GM12878 (cell line): Measurements from ENCODE around the gene CXCL6. TPM values are rescaled to one million over a fixed set of nuclear protein-coding genes. Genes with fewer than 3 reads are reported as not detected.

Experiments used
- ATAC-seq: fragments of 200-7000 bp; cut with Tn5 transposase; 3 replicates; pipeline ENCODE4 v1.9.1; 2020; ENCODE audit warnings: mild to moderate bottlenecking, moderate library complexity
- BruUV-seq: library from RNA; stranded (reverse); fragments of 400-500 nt; replicated peaks from 2 replicates; lab custom pipeline; 2021; lab: Mats Ljungman, UMichigan
- CTCF ChIA-PET: fragments of 300-600 bp; sonication (Branson Sonifier 250); formaldehyde crosslinking; extraction: SDS; loops from one replicate; lab custom pipeline; 2021; ENCODE audit warnings: inconsistent platforms; lab: Yijun Ruan, JAX
- POLR2A ChIA-PET: fragments of 350-600 bp; formaldehyde crosslinking; extraction: SDS; loops from one replicate; lab custom pipeline; 2021; ENCODE audit warnings: inconsistent platforms; lab: Charles Lee
- RAD21 ChIA-PET: fragments of 300-600 bp; sonication (Branson Sonifier 250); formaldehyde crosslinking; loops from one replicate; lab custom pipeline; 2023; ENCODE audit warnings: antibody characterized with exemption; ENCODE audit not compliant: unreplicated experiment; lab: Charles Lee
- SMC1A ChIA-PET: fragments of 300-600 bp; sonication (Branson Sonifier 250); formaldehyde crosslinking; loops from one replicate; lab custom pipeline; 2023; ENCODE audit not compliant: unreplicated experiment, uncharacterized antibody; lab: Charles Lee
- DNase-seq: peaks from one replicate; pipeline ENCODE4 v3.0.0-alpha.2; 2011; ENCODE audit warnings: low read depth, low spot score
- FAIRE-seq: peaks from 3 replicates; lab custom pipeline; 2011; peaks lifted over from hg19 to GRCh38; lab: Jason Lieb, UNC
- H2AFZ ChIP-seq: 2 replicates; pipeline ENCODE4 v1.6.0; 2011; ENCODE audit warnings: low read depth, low read length, control low read depth; ENCODE audit not compliant: control insufficient read depth
- H3K27ac ChIP-seq: 2 replicates; pipeline ENCODE4 v1.5.1; 2011; ENCODE audit warnings: control low read depth; ENCODE audit not compliant: control insufficient read depth, insufficient read depth
- H3K27me3 ChIP-seq, 2 experiments: replicated peaks in 1 of 2; 2 replicates each; pipeline versions ENCODE4 v1.6.0 to v1.6.1; 2011; ENCODE audit warnings: low read length in 1 of 2; ENCODE audit not compliant: control insufficient read depth in 2 of 2, insufficient read depth in 2 of 2
- H3K36me3 ChIP-seq, 2 experiments: 2 replicates each; pipeline ENCODE4 v1.5.1; 2011; ENCODE audit warnings: low read length in 1 of 2; ENCODE audit not compliant: control insufficient read depth in 2 of 2, insufficient read depth in 2 of 2
- H3K4me1 ChIP-seq: 2 replicates; pipeline ENCODE4 v1.6.1; 2011; ENCODE audit warnings: mild to moderate bottlenecking, low read length, moderate library complexity, mixed read lengths; ENCODE audit not compliant: control insufficient read depth, insufficient read depth
- H3K4me2 ChIP-seq: 2 replicates; pipeline ENCODE4 v1.6.0; 2011; ENCODE audit warnings: control low read depth; ENCODE audit not compliant: control insufficient read depth, insufficient read depth
- H3K4me3 ChIP-seq: fragments of 200-600 bp; sonication (generic); 2 replicates; pipeline ENCODE4 v1.5.1; 2016
- H3K79me2 ChIP-seq: 2 replicates; pipeline ENCODE4 v1.6.0; 2011; ENCODE audit warnings: low read length; ENCODE audit not compliant: control insufficient read depth, insufficient read depth
- H3K9ac ChIP-seq: 2 replicates; pipeline ENCODE4 v1.8.0; 2011; ENCODE audit warnings: low read length, control low read depth, mixed read lengths; ENCODE audit not compliant: control insufficient read depth, insufficient read depth
- H3K9me3 ChIP-seq: replicated peaks from 3 replicates; pipeline ENCODE4 v1.5.1; 2011; ENCODE audit warnings: mild to moderate bottlenecking, low read length; ENCODE audit not compliant: control insufficient read depth, insufficient read depth
- H4K20me1 ChIP-seq: 2 replicates; pipeline ENCODE4 v1.6.0; 2011; ENCODE audit not compliant: control insufficient read depth, insufficient read depth
- BACH1 ChIP-seq: fragments of 450-650 bp; IDR thresholded peaks from 2 replicates; pipeline ENCODE4 v1.6.1; 2017; ENCODE audit warnings: mild to moderate bottlenecking, borderline replicate concordance
- RUNX3 ChIP-seq: IDR thresholded peaks from 2 replicates; pipeline ENCODE4 v1.6.1; 2012; ENCODE audit warnings: low read length, inconsistent platforms
- WGBS: methylation state at CpG from one replicate; pipeline ENCODE4 v1.1.6; 2016; ENCODE audit warnings: low lambda C conversion rate; ENCODE audit not compliant: insufficient replicate concordance, insufficient coverage; ENCODE audit errors: missing lambda C conversion rate; 5-methylcytosine and 5-hydroxymethylcytosine counted together
- in situ Hi-C: fragments of 300-500 bp; cut with MboI; formaldehyde crosslinking; loops from 9 replicates; pipeline ENCODE4 v1.14.3; 2018; ENCODE audit warnings: mixed read lengths
- intact Hi-C: fragments of 100-400 bp; cut with micrococcal nuclease; formaldehyde crosslinking; loops from one replicate; pipeline ENCODE4 v1.14.2; 2022; ENCODE audit not compliant: unreplicated experiment
- polyA plus RNA-seq, 11 experiments: library from polyadenylated mRNA; depleted of rRNA in 4 of 11; unstranded in 6 of 11; stranded (reverse) in 5 of 11; fragments of >200 nt; fragmentation: Nextera tagmentation in 4 of 11; fragmentation: Illumina TruSeq in 1 of 11; extraction: Ambion mirVana in 4 of 11; extraction: Trizol in 1 of 11; gene quantifications; 1 replicate in 1 of 11; 2 replicates in 10 of 11; pipeline versions ENCODE4 v1.2.1 to v1.2.3, GENCODE V29; 2011 to 2016; ENCODE audit warnings: inconsistent platforms in 2 of 11, missing spikeins in 2 of 11, low read depth in 1 of 11
- total RNA-seq, 4 experiments: library from RNA; depleted of rRNA in 3 of 4; stranded (reverse); fragments of >200 nt in 3 of 4; fragmentation: Illumina TruSeq in 1 of 4; extraction: Trizol in 1 of 4; gene quantifications; 2 replicates each; pipeline versions ENCODE4 v1.2.1 to v1.2.3, GENCODE V29; 2013 to 2021
- TF ChIP-seq, protein P1 (sequence below): fragments of 450-650 bp; IDR thresholded peaks from 2 replicates; pipeline ENCODE4 v1.6.1; 2014; ENCODE audit warnings: mild to moderate bottlenecking

Gene CXCL6
- total and polyA plus RNA-seq, 10 of the 15 experiments (the other 5 are each of a cell fraction or from before 2014, with no cell fraction given) = not detected

DNA sequence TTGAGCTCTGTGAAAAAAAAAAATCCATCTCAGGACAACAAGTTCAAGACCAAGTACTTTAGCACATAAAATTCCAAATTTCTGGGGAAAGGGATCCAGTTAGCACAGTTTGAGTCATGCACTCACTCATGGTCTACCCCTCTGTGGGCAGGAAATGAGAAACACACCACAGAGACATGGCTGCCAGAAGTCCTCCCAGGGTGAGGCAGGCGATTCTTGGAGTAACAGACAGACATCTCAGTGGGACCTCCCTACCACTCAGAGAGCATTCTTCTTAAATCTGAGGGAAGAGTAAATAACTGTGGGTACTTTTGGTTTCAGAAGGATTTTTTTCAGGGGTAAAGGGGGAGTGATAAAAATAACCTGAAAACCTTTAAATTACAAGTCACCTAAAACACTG is 46.8 kb downstream of the CXCL6 start:
- POLR2A ChIA-PET = interaction anchor here (0.6 kb wide), 1 partner anchor 418 kb away, joined by 3 read pairs; no protein-coding TSS in a partner anchor
- Histone ChIP-seq H3K9me3 (no peaks in the 10 kb centered on the region), H2AFZ (no peak overlapping the region), H3K4me2 (no peak overlapping the region), H3K4me3 (no peak overlapping the region), H3K27me3 (no peaks in the 10 kb centered on the region), H3K36me3 (no peaks in the 10 kb centered on the region), H3K79me2 (no peaks in the 10 kb centered on the region), H3K27ac (no peak overlapping the region), H3K9ac (no peak overlapping the region), H3K4me1 (no peaks in the 10 kb centered on the region), H4K20me1 (no peaks in the 10 kb centered on the region)
- FAIRE-seq = no peak
- CTCF ChIA-PET = no interaction called here
- TF ChIP-seq, protein P1, sequence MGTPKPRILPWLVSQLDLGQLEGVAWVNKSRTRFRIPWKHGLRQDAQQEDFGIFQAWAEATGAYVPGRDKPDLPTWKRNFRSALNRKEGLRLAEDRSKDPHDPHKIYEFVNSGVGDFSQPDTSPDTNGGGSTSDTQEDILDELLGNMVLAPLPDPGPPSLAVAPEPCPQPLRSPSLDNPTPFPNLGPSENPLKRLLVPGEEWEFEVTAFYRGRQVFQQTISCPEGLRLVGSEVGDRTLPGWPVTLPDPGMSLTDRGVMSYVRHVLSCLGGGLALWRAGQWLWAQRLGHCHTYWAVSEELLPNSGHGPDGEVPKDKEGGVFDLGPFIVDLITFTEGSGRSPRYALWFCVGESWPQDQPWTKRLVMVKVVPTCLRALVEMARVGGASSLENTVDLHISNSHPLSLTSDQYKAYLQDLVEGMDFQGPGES = no peak
- SMC1A ChIA-PET = interaction anchor here (1.0 to 1.2 kb wide), 2 partner anchors 24 to 215 kb away, joined by 3 read pairs; no protein-coding TSS in a partner anchor
- DNase-seq = no peak
- in situ Hi-C loops (no loop called here), intact Hi-C loops (no loop called here)
- BruUV-seq = no TSS peak
- RAD21 ChIA-PET = no interaction called here
- WGBS = 0% methylated on average over 1 of the region's 1 CpG
- ATAC-seq = 0 out of 3 replicates have a peak, but pooled peaks have one; percentile 27

DNA sequence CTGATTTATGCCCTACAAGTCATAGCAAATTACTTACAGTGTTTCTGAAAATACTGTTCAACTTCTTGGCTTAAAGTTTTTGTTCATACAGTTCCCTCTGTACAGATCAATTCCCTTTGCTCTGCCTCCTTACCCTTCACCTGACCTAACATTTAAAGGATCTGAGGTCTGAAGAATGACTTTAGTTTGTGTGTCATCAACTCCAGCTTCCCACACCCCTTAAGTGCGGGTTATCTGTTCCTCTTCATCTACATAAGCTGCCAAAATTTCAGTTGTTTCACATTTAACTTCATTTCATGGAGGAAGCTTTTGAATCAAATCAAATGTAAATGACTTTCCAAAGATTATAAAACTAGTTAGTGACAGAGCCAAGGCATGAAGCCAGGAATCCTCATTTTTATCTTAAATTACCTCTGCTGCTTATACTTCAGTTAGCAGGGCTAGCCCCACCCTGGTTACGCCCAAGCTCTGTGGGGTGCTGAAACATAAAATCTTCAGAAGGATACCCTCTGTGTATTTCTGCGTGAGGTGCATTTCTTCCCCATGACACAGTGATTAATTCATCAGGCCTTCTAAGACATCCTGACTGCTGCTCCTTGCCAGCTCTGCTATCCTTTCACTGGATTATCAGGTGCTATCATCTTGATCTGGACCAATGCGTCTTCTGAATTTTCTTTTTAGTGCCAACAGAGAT is 49.2 kb downstream of the CXCL6 start:
- in situ Hi-C loops = no loop called here

More for the DNA sequence above, 49.2 kb downstream of the CXCL6 start:
- Histone ChIP-seq H3K4me2 (no peak overlapping the region), H3K27ac (no peak overlapping the region), H3K36me3 (no peaks in the 10 kb centered on the region), H3K9ac (no peak overlapping the region), H2AFZ (no peak overlapping the region), H3K27me3 (no peaks in the 10 kb centered on the region), H3K79me2 (no peaks in the 10 kb centered on the region), H3K4me1 (no peaks in the 10 kb centered on the region), H3K9me3 (no peaks in the 10 kb centered on the region), H4K20me1 (no peaks in the 10 kb centered on the region), H3K4me3 (no peak overlapping the region)
- FAIRE-seq (no peak), ATAC-seq (no peak), DNase-seq (no peak)
- BruUV-seq = no TSS peak
- SMC1A ChIA-PET = no interaction called here
- no peak for TF ChIP-seq BACH1
- TF ChIP-seq RUNX3 = no peak
- RAD21 ChIA-PET = no interaction called here
- POLR2A ChIA-PET = no interaction called here
- CTCF ChIA-PET = interaction anchor here (1.0 kb wide), 1 partner anchor 21 kb away, joined by 4 read pairs; no protein-coding TSS in a partner anchor
- WGBS = 24% methylated on average over 4 of the region's 4 CpGs
- intact Hi-C loops = no loop called here

Other genes starting within 250 kb of the CXCL6 start
Only the 7 nearest of the 8 such genes appear.
- gene CXCL8, start 96.1 kb upstream of the CXCL6 start, total RNA-seq (2014; rRNA removed) = 0.11 and 0.17 TPM in 2 replicates
- 0.36 and 0.37 TPM in 2 replicates for gene CXCL8, start 96.1 kb upstream of the CXCL6 start, total RNA-seq (2014; rRNA removed; fragmentation: Illumina TruSeq; extraction: Trizol)
- 0.23 and 0.43 TPM in 2 replicates for gene CXCL8, start 96.1 kb upstream of the CXCL6 start, total RNA-seq (2021)
- gene CXCL8, start 96.1 kb upstream of the CXCL6 start, polyA plus RNA-seq (2011; rRNA removed) = 0.17 and 0.19 TPM in 2 replicates
- gene CXCL8, start 96.1 kb upstream of the CXCL6 start, polyA plus RNA-seq (2014; fragmentation: Illumina TruSeq; extraction: Trizol) = 0.14 and 0.16 TPM in 2 replicates
- under 1 TPM; 0.26 to 0.33 TPM for gene CXCL8, start 96.1 kb upstream of the CXCL6 start, polyA plus RNA-seq (2014; fragmentation: Nextera tagmentation; extraction: Ambion mirVana)
- 0.11 and 0.15 TPM in 2 replicates for gene CXCL8, start 96.1 kb upstream of the CXCL6 start, polyA plus RNA-seq (2014; rRNA removed)
- under 1 TPM in 1 of 2 experiments, not detected in 1; 0.09 TPM for gene CXCL8, start 96.1 kb upstream of the CXCL6 start, polyA plus RNA-seq (2016; fragmentation: Nextera tagmentation; extraction: Ambion mirVana)
- not detected in 2 replicates for gene PF4V1, start 16.6 kb downstream of the CXCL6 start, total RNA-seq (2014; rRNA removed)
- not detected in 2 replicates for gene PF4V1, start 16.6 kb downstream of the CXCL6 start, total RNA-seq (2014; rRNA removed; fragmentation: Illumina TruSeq; extraction: Trizol)
- gene PF4V1, start 16.6 kb downstream of the CXCL6 start, total RNA-seq (2021) = not detected in 2 replicates
- not detected in 2 replicates for gene PF4V1, start 16.6 kb downstream of the CXCL6 start, polyA plus RNA-seq (2011; rRNA removed)
- not detected in 2 replicates for gene PF4V1, start 16.6 kb downstream of the CXCL6 start, polyA plus RNA-seq (2014; fragmentation: Illumina TruSeq; extraction: Trizol)
- not detected for gene PF4V1, start 16.6 kb downstream of the CXCL6 start, polyA plus RNA-seq (2014; fragmentation: Nextera tagmentation; extraction: Ambion mirVana)
- not detected in 2 replicates for gene PF4V1, start 16.6 kb downstream of the CXCL6 start, polyA plus RNA-seq (2014; rRNA removed)
- not detected for gene PF4V1, start 16.6 kb downstream of the CXCL6 start, polyA plus RNA-seq (2016; fragmentation: Nextera tagmentation; extraction: Ambion mirVana)
- gene CXCL1, start 32.7 kb downstream of the CXCL6 start, total RNA-seq (2014; rRNA removed) = not detected in 2 replicates
- gene CXCL1, start 32.7 kb downstream of the CXCL6 start, total RNA-seq (2014; rRNA removed; fragmentation: Illumina TruSeq; extraction: Trizol) = not detected in 2 replicates
- not detected in 2 replicates for gene CXCL1, start 32.7 kb downstream of the CXCL6 start, total RNA-seq (2021)
- gene CXCL1, start 32.7 kb downstream of the CXCL6 start, polyA plus RNA-seq (2011; rRNA removed) = not detected in 2 replicates
- gene CXCL1, start 32.7 kb downstream of the CXCL6 start, polyA plus RNA-seq (2014; fragmentation: Illumina TruSeq; extraction: Trizol) = not detected in 2 replicates
- gene CXCL1, start 32.7 kb downstream of the CXCL6 start, polyA plus RNA-seq (2014; fragmentation: Nextera tagmentation; extraction: Ambion mirVana) = not detected
- not detected in 2 replicates for gene CXCL1, start 32.7 kb downstream of the CXCL6 start, polyA plus RNA-seq (2014; rRNA removed)
- not detected for gene CXCL1, start 32.7 kb downstream of the CXCL6 start, polyA plus RNA-seq (2016; fragmentation: Nextera tagmentation; extraction: Ambion mirVana)
- not detected in 2 replicates for gene PF4, start 145.3 kb downstream of the CXCL6 start, total RNA-seq (2014; rRNA removed)
- not detected in 2 replicates for gene PF4, start 145.3 kb downstream of the CXCL6 start, total RNA-seq (2014; rRNA removed; fragmentation: Illumina TruSeq; extraction: Trizol)
- not detected in 2 replicates for gene PF4, start 145.3 kb downstream of the CXCL6 start, total RNA-seq (2021)
- not detected in 2 replicates for gene PF4, start 145.3 kb downstream of the CXCL6 start, polyA plus RNA-seq (2011; rRNA removed)
- gene PF4, start 145.3 kb downstream of the CXCL6 start, polyA plus RNA-seq (2014; fragmentation: Illumina TruSeq; extraction: Trizol) = not detected in 2 replicates
- gene PF4, start 145.3 kb downstream of the CXCL6 start, polyA plus RNA-seq (2014; fragmentation: Nextera tagmentation; extraction: Ambion mirVana) = not detected
- not detected in 2 replicates for gene PF4, start 145.3 kb downstream of the CXCL6 start, polyA plus RNA-seq (2014; rRNA removed)
- gene PF4, start 145.3 kb downstream of the CXCL6 start, polyA plus RNA-seq (2016; fragmentation: Nextera tagmentation; extraction: Ambion mirVana) = not detected
- gene PPBP, start 151.5 kb downstream of the CXCL6 start, total RNA-seq (2014; rRNA removed) = not detected in 2 replicates
- gene PPBP, start 151.5 kb downstream of the CXCL6 start, total RNA-seq (2014; rRNA removed; fragmentation: Illumina TruSeq; extraction: Trizol) = not detected in 2 replicates
- gene PPBP, start 151.5 kb downstream of the CXCL6 start, total RNA-seq (2021) = not detected in 2 replicates
- not detected in 2 replicates for gene PPBP, start 151.5 kb downstream of the CXCL6 start, polyA plus RNA-seq (2011; rRNA removed)
- not detected in 2 replicates for gene PPBP, start 151.5 kb downstream of the CXCL6 start, polyA plus RNA-seq (2014; fragmentation: Illumina TruSeq; extraction: Trizol)
- gene PPBP, start 151.5 kb downstream of the CXCL6 start, polyA plus RNA-seq (2014; fragmentation: Nextera tagmentation; extraction: Ambion mirVana) = not detected
- gene PPBP, start 151.5 kb downstream of the CXCL6 start, polyA plus RNA-seq (2014; rRNA removed) = not detected in 2 replicates
- not detected for gene PPBP, start 151.5 kb downstream of the CXCL6 start, polyA plus RNA-seq (2016; fragmentation: Nextera tagmentation; extraction: Ambion mirVana)
- not detected in 2 replicates for gene CXCL5, start 162.0 kb downstream of the CXCL6 start, total RNA-seq (2014; rRNA removed)
- gene CXCL5, start 162.0 kb downstream of the CXCL6 start, total RNA-seq (2014; rRNA removed; fragmentation: Illumina TruSeq; extraction: Trizol) = not detected in 2 replicates
- not detected in 2 replicates for gene CXCL5, start 162.0 kb downstream of the CXCL6 start, total RNA-seq (2021)
- gene CXCL5, start 162.0 kb downstream of the CXCL6 start, polyA plus RNA-seq (2011; rRNA removed) = not detected in 2 replicates
- not detected in 2 replicates for gene CXCL5, start 162.0 kb downstream of the CXCL6 start, polyA plus RNA-seq (2014; fragmentation: Illumina TruSeq; extraction: Trizol)
- gene CXCL5, start 162.0 kb downstream of the CXCL6 start, polyA plus RNA-seq (2014; fragmentation: Nextera tagmentation; extraction: Ambion mirVana) = not detected
- gene CXCL5, start 162.0 kb downstream of the CXCL6 start, polyA plus RNA-seq (2014; rRNA removed) = 0.03 TPM in 1 of 2 replicates, not detected in the other
- gene CXCL5, start 162.0 kb downstream of the CXCL6 start, polyA plus RNA-seq (2016; fragmentation: Nextera tagmentation; extraction: Ambion mirVana) = not detected
- gene CXCL3, start 202.0 kb downstream of the CXCL6 start, total RNA-seq (2014; rRNA removed) = not detected in 2 replicates
- not detected in 2 replicates for gene CXCL3, start 202.0 kb downstream of the CXCL6 start, total RNA-seq (2014; rRNA removed; fragmentation: Illumina TruSeq; extraction: Trizol)
- gene CXCL3, start 202.0 kb downstream of the CXCL6 start, total RNA-seq (2021) = not detected in 2 replicates
- gene CXCL3, start 202.0 kb downstream of the CXCL6 start, polyA plus RNA-seq (2011; rRNA removed) = not detected in 2 replicates
- gene CXCL3, start 202.0 kb downstream of the CXCL6 start, polyA plus RNA-seq (2014; fragmentation: Illumina TruSeq; extraction: Trizol) = not detected in 2 replicates
- not detected for gene CXCL3, start 202.0 kb downstream of the CXCL6 start, polyA plus RNA-seq (2014; fragmentation: Nextera tagmentation; extraction: Ambion mirVana)
- not detected in 2 replicates for gene CXCL3, start 202.0 kb downstream of the CXCL6 start, polyA plus RNA-seq (2014; rRNA removed)
- not detected for gene CXCL3, start 202.0 kb downstream of the CXCL6 start, polyA plus RNA-seq (2016; fragmentation: Nextera tagmentation; extraction: Ambion mirVana)